HUES48 (cell line): ENCODE measurements around the gene CFLAR.
"Not testable (repeated sequence)": the region's sequence is repeated elsewhere in the genome, so short reads cannot be mapped to it uniquely, and the experiment has no call there.

Experiments used
- H3K27ac ChIP-seq: one replicate; pipeline ENCODE4 v1.7.0; 2013; ENCODE audit warnings: low read depth, low read length, inconsistent platforms
- H3K27me3 ChIP-seq: 2 replicates; pipeline ENCODE4 v1.6.1; 2013; ENCODE audit warnings: mild to moderate bottlenecking, low read length; ENCODE audit not compliant: control insufficient read depth, insufficient read depth
- H3K36me3 ChIP-seq: 2 replicates; pipeline ENCODE4 v1.6.1; 2013; ENCODE audit warnings: low read length; ENCODE audit not compliant: control insufficient read depth, insufficient read depth
- H3K4me1 ChIP-seq: 2 replicates; pipeline ENCODE4 v1.6.1; 2013; ENCODE audit warnings: mild to moderate bottlenecking, low read length; ENCODE audit not compliant: control insufficient read depth, insufficient read depth
- H3K4me3 ChIP-seq: 2 replicates; pipeline ENCODE4 v1.5.1; 2013; ENCODE audit warnings: mild to moderate bottlenecking, low read depth, low read length
- H3K9ac ChIP-seq: 2 replicates; pipeline ENCODE4 v1.6.1; 2013; ENCODE audit warnings: mild to moderate bottlenecking, low read depth, low read length, moderate library complexity
- H3K9me3 ChIP-seq: 2 replicates; pipeline ENCODE4 v1.6.1; 2013; ENCODE audit warnings: low read length; ENCODE audit not compliant: control insufficient read depth, insufficient read depth

The CFLAR gene

DNA sequence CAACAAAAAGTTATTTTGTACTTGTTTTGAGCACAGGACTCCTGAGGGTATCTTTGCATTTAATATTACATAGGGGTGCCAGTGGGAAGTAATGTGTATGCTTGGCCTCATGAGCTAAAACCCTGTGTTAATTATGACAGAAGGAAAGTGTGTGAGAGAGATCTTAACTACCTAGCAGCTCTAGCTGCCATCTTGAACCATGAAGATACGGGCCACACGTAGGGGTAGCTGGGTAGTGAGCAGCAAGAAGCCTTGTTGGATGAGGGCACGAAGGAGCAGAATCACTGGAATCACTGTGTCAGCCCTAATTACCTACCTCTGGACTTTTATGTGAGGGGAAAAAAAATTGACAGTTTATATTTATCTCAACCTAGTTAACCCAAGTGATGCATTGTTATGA, 51.6 kb downstream of the CFLAR start:
- H3K36me3 ChIP-seq, result peaks cover 9% of the 10 kb centered on the region; the same call in 1 of the 2 replicates
- no peak overlapping the region for H3K4me3 ChIP-seq
- no peaks in the 10 kb centered on the region for H3K4me1 ChIP-seq
- H3K27ac ChIP-seq, result no peak overlapping the region
- H3K9me3 ChIP-seq, result peaks cover 3% of the 10 kb centered on the region
- no peak overlapping the region for H3K9ac ChIP-seq
- H3K27me3 ChIP-seq, result no peaks in the 10 kb centered on the region

DNA sequence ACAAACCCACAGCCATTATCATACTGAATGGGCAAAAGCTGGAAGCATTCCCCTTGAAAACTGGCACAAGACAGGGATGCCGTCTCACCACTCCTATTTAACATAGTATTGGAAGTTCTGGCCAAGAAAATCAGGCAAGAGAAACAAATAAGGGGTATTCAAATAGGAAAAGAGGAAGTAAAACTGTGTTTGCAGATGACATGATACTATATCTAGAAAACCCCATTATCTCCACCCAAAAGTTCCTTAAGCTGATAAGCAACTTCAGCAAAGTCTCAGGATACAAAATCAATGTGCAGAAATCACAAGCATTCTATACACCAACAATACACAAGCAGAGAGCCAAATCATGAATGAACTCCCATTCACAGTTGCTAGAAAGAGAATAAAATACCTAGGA, 52.5 kb downstream of the CFLAR start:
- not testable (repeated sequence) for H3K9me3 ChIP-seq, H3K27ac ChIP-seq

GRCh38 chr2:201171259-201171814, 55.4 kb downstream of the CFLAR start:
- Histone ChIP-seq H3K4me1 (peaks cover 13% of the 10 kb centered on the region), H3K27me3 (no peaks in the 10 kb centered on the region), H3K4me3 (no peak overlapping the region), H3K36me3 (no peaks in the 10 kb centered on the region), H3K9ac (no peak overlapping the region), H3K27ac (no peak overlapping the region), H3K9me3 (peaks cover 3% of the 10 kb centered on the region)

More for the DNA sequence above, 52.5 kb downstream of the CFLAR start:
- H3K27me3 ChIP-seq, H3K9ac ChIP-seq, H3K4me1 ChIP-seq, H3K36me3 ChIP-seq, H3K4me3 ChIP-seq: not testable (repeated sequence)

- H3K27me3 ChIP-seq, result no peaks in the 10 kb centered on the region
- no peak overlapping the region for H3K9ac ChIP-seq
- H3K9me3 ChIP-seq, result peaks cover 3% of the 10 kb centered on the region; the same call in 1 of the 2 replicates
- no peaks in the 10 kb centered on the region for H3K36me3 ChIP-seq
- H3K27ac ChIP-seq, result no peak overlapping the region
- H3K4me3 ChIP-seq, result no peak overlapping the region
- peaks cover 13% of the 10 kb centered on the region for H3K4me1 ChIP-seq
Measured at GRCh38 chr2:201172279-201172678, 56.3 kb downstream of the CFLAR start.

- H3K27me3 ChIP-seq, result no peaks in the 10 kb centered on the region
- H3K4me1 ChIP-seq, result peaks cover 13% of the 10 kb centered on the region
- no peak overlapping the region for H3K4me3 ChIP-seq
- H3K27ac ChIP-seq, result no peak overlapping the region
- H3K36me3 ChIP-seq, result no peaks in the 10 kb centered on the region
- no peaks in the 10 kb centered on the region for H3K9me3 ChIP-seq
- H3K9ac ChIP-seq, result no peak overlapping the region
Measured at GRCh38 chr2:201174687-201175086, 58.7 kb downstream of the CFLAR start.

GRCh38 chr2:201176081-201176481, 60.1 kb downstream of the CFLAR start:
- H3K9me3 ChIP-seq, result no peaks in the 10 kb centered on the region
- no peak overlapping the region for H3K9ac ChIP-seq
- no peaks in the 10 kb centered on the region for H3K27me3 ChIP-seq
- H3K27ac ChIP-seq, result no peak overlapping the region
- no peak overlapping the region for H3K4me3 ChIP-seq
- H3K4me1 ChIP-seq, result peaks cover 13% of the 10 kb centered on the region
- no peaks in the 10 kb centered on the region for H3K36me3 ChIP-seq

DNA sequence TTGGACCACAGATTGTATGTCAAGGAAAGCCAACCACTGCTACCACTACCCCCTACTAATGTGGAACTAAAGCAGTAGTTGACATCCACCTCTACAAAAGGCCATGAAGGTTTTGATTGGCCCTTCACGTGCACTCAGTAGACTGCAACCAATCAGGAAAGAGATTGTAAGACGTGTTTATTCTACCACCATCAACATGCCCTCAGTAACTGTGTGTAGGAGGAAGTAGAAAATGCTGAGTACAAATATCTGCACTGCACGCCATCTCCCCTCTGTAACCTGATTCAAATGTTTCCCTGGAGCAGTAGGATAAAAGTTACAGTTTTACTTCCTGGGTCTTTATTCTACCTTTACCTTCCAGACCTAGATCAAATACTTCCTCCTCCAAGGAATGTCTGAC, 64.0 kb downstream of the CFLAR start:
- Histone ChIP-seq H3K4me1 (peaks cover 9% of the 10 kb centered on the region), H3K4me3 (no peak overlapping the region), H3K27ac (no peak overlapping the region), H3K9me3 (no peaks in the 10 kb centered on the region), H3K27me3 (no peaks in the 10 kb centered on the region), H3K9ac (no peak overlapping the region), H3K36me3 (no peaks in the 10 kb centered on the region)

DNA sequence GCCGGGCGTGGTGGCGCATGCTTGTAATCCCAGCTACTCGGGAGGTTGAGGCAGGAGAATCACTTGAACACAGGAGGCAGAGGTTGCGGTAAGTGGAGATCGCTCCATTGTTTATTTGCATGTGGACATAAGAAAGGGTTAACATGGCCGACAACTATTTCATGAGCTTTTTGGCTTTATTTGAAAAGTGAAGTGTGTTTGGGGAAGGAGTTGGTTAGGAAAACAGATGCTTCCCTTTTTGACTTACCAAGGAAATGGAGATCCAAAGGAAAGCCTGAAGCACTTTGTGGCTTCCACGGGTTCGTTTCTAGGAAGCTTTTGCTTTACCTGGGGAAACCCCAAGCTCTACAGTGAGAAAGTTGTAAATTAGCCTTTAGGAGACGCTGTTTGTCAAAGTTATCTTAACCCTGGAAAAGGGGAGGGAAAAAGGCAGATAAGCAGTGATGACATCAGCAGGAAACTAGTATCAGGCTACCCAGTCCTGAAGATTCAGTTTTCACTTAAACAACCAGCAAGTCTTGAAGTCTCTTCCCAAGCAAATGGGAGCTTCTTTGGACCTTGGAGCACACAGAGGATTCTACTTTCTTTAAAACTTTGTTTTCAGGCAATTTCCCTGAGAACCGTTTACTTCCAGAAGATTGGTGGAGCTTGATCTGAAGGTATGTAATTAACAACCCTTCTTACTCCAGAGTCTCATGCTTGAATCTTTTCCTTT, 66.8 kb downstream of the CFLAR start, which contains the start of gene CASP10:
Gene CASP10 (plus strand): TSS at position 492 of the 715 bp plus-strand sequence. CDS start 2,637 bp downstream, outside the sequence.
- Histone ChIP-seq H3K27me3 (no peaks in the 10 kb centered on the region), H3K27ac (peak within 1 kb of the TSS; percentile 53), H3K4me1 (peaks cover 7% of the 10 kb centered on the region), H3K36me3 (no peaks in the 10 kb centered on the region), H3K9me3 (no peaks in the 10 kb centered on the region), H3K4me3 (peak within 1 kb of the TSS; percentile 54), H3K9ac (peak within 1 kb of the TSS; percentile 60)

DNA sequence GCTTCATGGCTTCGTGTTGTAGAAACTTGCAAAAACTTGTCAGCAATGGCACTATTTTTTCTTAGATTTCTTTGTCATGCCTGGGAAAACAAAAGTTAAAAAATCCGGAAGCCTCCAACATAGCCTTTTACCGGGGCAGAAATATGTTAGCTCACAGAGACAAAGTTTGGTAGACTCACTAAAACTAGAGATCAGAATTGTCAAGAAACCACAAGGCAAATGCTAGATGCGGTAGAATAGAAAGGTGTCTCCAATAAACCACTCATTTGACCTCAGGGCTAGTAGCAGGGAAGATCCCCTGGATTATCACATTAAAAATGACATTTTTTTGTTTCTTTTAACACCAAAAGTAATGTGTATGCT, 67.4 kb downstream of the CFLAR start:
- H3K4me3 ChIP-seq, result peak overlapping the region; percentile 54
- H3K4me1 ChIP-seq, result peaks cover 7% of the 10 kb centered on the region
- H3K27me3 ChIP-seq, result no peaks in the 10 kb centered on the region
- H3K36me3 ChIP-seq, result no peaks in the 10 kb centered on the region
- no peaks in the 10 kb centered on the region for H3K9me3 ChIP-seq
- H3K27ac ChIP-seq, result peak overlapping the region; percentile 53
- H3K9ac ChIP-seq, result peak overlapping the region; percentile 60

DNA sequence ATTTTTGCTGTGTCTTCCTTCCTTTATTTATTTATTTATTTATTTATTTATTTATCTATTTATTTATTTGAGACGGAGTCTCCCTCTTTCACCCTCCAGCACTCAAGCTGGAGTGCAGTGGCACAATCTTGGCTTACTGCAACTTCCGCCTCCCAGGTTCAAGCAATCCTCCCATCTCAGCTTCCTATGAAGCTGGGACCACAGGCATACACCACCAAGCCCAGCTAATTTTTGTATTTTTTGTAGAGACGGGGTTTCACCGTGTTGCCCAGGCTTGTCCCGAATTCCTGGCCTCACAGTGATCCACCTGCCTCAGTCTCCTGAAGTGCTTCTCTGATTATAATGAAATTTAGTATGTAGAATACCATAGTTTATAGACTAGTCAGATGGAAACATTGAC, 67.9 kb downstream of the CFLAR start:
- H3K27ac ChIP-seq, H3K27me3 ChIP-seq, H3K9ac ChIP-seq, H3K36me3 ChIP-seq, H3K4me1 ChIP-seq, H3K9me3 ChIP-seq: not testable (repeated sequence)
- peak overlapping the region; percentile 54 for H3K4me3 ChIP-seq

DNA sequence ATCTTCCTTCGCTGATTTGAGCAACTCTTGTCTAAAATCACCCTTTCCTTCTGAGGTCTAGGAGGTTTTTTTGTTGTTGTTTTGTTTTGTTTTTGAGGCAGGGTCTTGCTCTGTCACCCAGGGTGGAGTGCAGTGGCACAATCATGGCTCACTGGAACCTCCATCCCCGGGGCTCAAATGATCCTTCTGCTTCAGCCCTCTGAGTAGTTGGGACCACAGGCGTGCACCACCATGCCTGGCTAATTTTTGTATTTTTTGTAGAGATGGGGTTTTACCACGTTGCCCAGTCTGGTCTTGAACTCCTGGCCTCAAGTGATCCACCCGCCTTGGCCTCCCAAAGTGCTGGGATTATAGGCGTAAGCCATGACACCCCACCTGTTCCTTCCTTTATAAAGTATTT, 68.3 kb downstream of the CFLAR start:
- H3K36me3 ChIP-seq, H3K27ac ChIP-seq, H3K4me3 ChIP-seq, H3K27me3 ChIP-seq, H3K9me3 ChIP-seq, H3K9ac ChIP-seq, H3K4me1 ChIP-seq: not testable (repeated sequence)
